GM12878 (cell line): ENCODE data around the gene N4BP3. TPM values are rescaled to one million over a fixed set of nuclear protein-coding genes. Genes with fewer than 3 reads are reported as not detected.

ENCODE experiments used
- ATAC-seq: fragments of 200-7000 bp; cut with Tn5 transposase; 3 replicates; pipeline ENCODE4 v1.9.1; 2020; ENCODE audit warnings: mild to moderate bottlenecking, moderate library complexity
- BruUV-seq: library from RNA; stranded (reverse); fragments of 400-500 nt; replicated peaks from 2 replicates; lab custom pipeline; 2021; lab: Mats Ljungman, UMichigan
- CTCF ChIA-PET: fragments of 300-600 bp; sonication (Branson Sonifier 250); formaldehyde crosslinking; extraction: SDS; loops from one replicate; lab custom pipeline; 2021; ENCODE audit warnings: inconsistent platforms; lab: Yijun Ruan, JAX
- POLR2A ChIA-PET: fragments of 350-600 bp; formaldehyde crosslinking; extraction: SDS; loops from one replicate; lab custom pipeline; 2021; ENCODE audit warnings: inconsistent platforms; lab: Charles Lee
- RAD21 ChIA-PET: fragments of 300-600 bp; sonication (Branson Sonifier 250); formaldehyde crosslinking; loops from one replicate; lab custom pipeline; 2023; ENCODE audit warnings: antibody characterized with exemption; ENCODE audit not compliant: unreplicated experiment; lab: Charles Lee
- SMC1A ChIA-PET: fragments of 300-600 bp; sonication (Branson Sonifier 250); formaldehyde crosslinking; loops from one replicate; lab custom pipeline; 2023; ENCODE audit not compliant: unreplicated experiment, uncharacterized antibody; lab: Charles Lee
- DNase-seq: peaks from one replicate; pipeline ENCODE4 v3.0.0-alpha.2; 2011; ENCODE audit warnings: low read depth, low spot score
- FAIRE-seq: peaks from 3 replicates; lab custom pipeline; 2011; peaks lifted over from hg19 to GRCh38; lab: Jason Lieb, UNC
- H2AFZ ChIP-seq: 2 replicates; pipeline ENCODE4 v1.6.0; 2011; ENCODE audit warnings: low read depth, low read length, control low read depth; ENCODE audit not compliant: control insufficient read depth
- H3K27ac ChIP-seq: 2 replicates; pipeline ENCODE4 v1.5.1; 2011; ENCODE audit warnings: control low read depth; ENCODE audit not compliant: control insufficient read depth, insufficient read depth
- H3K27me3 ChIP-seq, 2 experiments: replicated peaks in 1 of 2; 2 replicates each; pipeline versions ENCODE4 v1.6.0 to v1.6.1; 2011; ENCODE audit warnings: low read length in 1 of 2; ENCODE audit not compliant: control insufficient read depth in 2 of 2, insufficient read depth in 2 of 2
- H3K36me3 ChIP-seq, 2 experiments: 2 replicates each; pipeline ENCODE4 v1.5.1; 2011; ENCODE audit warnings: low read length in 1 of 2; ENCODE audit not compliant: control insufficient read depth in 2 of 2, insufficient read depth in 2 of 2
- H3K4me1 ChIP-seq: 2 replicates; pipeline ENCODE4 v1.6.1; 2011; ENCODE audit warnings: mild to moderate bottlenecking, low read length, moderate library complexity, mixed read lengths; ENCODE audit not compliant: control insufficient read depth, insufficient read depth
- H3K4me2 ChIP-seq: 2 replicates; pipeline ENCODE4 v1.6.0; 2011; ENCODE audit warnings: control low read depth; ENCODE audit not compliant: control insufficient read depth, insufficient read depth
- H3K4me3 ChIP-seq: fragments of 200-600 bp; sonication (generic); 2 replicates; pipeline ENCODE4 v1.5.1; 2016
- H3K79me2 ChIP-seq: 2 replicates; pipeline ENCODE4 v1.6.0; 2011; ENCODE audit warnings: low read length; ENCODE audit not compliant: control insufficient read depth, insufficient read depth
- H3K9ac ChIP-seq: 2 replicates; pipeline ENCODE4 v1.8.0; 2011; ENCODE audit warnings: low read length, control low read depth, mixed read lengths; ENCODE audit not compliant: control insufficient read depth, insufficient read depth
- H3K9me3 ChIP-seq: replicated peaks from 3 replicates; pipeline ENCODE4 v1.5.1; 2011; ENCODE audit warnings: mild to moderate bottlenecking, low read length; ENCODE audit not compliant: control insufficient read depth, insufficient read depth
- H4K20me1 ChIP-seq: 2 replicates; pipeline ENCODE4 v1.6.0; 2011; ENCODE audit not compliant: control insufficient read depth, insufficient read depth
- MTA3 ChIP-seq: IDR thresholded peaks from 2 replicates; pipeline ENCODE4 v1.6.1; 2012; ENCODE audit warnings: low read length, inconsistent platforms, borderline replicate concordance
- POLR2A ChIP-seq: IDR thresholded peaks from 2 replicates; pipeline ENCODE4 v1.6.1; 2011; ENCODE audit warnings: low read depth, mild to moderate bottlenecking, low read length
- WGBS: methylation state at CpG from one replicate; pipeline ENCODE4 v1.1.6; 2016; ENCODE audit warnings: low lambda C conversion rate; ENCODE audit not compliant: insufficient replicate concordance, insufficient coverage; ENCODE audit errors: missing lambda C conversion rate; 5-methylcytosine and 5-hydroxymethylcytosine counted together
- in situ Hi-C: fragments of 300-500 bp; cut with MboI; formaldehyde crosslinking; loops from 9 replicates; pipeline ENCODE4 v1.14.3; 2018; ENCODE audit warnings: mixed read lengths
- intact Hi-C: fragments of 100-400 bp; cut with micrococcal nuclease; formaldehyde crosslinking; loops from one replicate; pipeline ENCODE4 v1.14.2; 2022; ENCODE audit not compliant: unreplicated experiment
- polyA plus RNA-seq, 11 experiments: library from polyadenylated mRNA; depleted of rRNA in 4 of 11; unstranded in 6 of 11; stranded (reverse) in 5 of 11; fragments of >200 nt; fragmentation: Nextera tagmentation in 4 of 11; fragmentation: Illumina TruSeq in 1 of 11; extraction: Ambion mirVana in 4 of 11; extraction: Trizol in 1 of 11; gene quantifications; 1 replicate in 1 of 11; 2 replicates in 10 of 11; pipeline versions ENCODE4 v1.2.1 to v1.2.3, GENCODE V29; 2011 to 2016; ENCODE audit warnings: inconsistent platforms in 2 of 11, missing spikeins in 2 of 11, low read depth in 1 of 11
- total RNA-seq, 4 experiments: library from RNA; depleted of rRNA in 3 of 4; stranded (reverse); fragments of >200 nt in 3 of 4; fragmentation: Illumina TruSeq in 1 of 4; extraction: Trizol in 1 of 4; gene quantifications; 2 replicates each; pipeline versions ENCODE4 v1.2.1 to v1.2.3, GENCODE V29; 2013 to 2021
- TF ChIP-seq, protein P1 (sequence below): fragments of 450-650 bp; IDR thresholded peaks from 2 replicates; pipeline ENCODE4 v1.6.1; 2018; ENCODE audit warnings: mild to moderate bottlenecking, low read depth, moderate library complexity; ENCODE audit not compliant: partially characterized antibody

Gene N4BP3
- total and polyA plus RNA-seq, 10 of the 15 experiments (the other 5 are each of a cell fraction or from before 2014, with no cell fraction given) = 0.06 to 13.0 (median 4.3) TPM

DNA sequence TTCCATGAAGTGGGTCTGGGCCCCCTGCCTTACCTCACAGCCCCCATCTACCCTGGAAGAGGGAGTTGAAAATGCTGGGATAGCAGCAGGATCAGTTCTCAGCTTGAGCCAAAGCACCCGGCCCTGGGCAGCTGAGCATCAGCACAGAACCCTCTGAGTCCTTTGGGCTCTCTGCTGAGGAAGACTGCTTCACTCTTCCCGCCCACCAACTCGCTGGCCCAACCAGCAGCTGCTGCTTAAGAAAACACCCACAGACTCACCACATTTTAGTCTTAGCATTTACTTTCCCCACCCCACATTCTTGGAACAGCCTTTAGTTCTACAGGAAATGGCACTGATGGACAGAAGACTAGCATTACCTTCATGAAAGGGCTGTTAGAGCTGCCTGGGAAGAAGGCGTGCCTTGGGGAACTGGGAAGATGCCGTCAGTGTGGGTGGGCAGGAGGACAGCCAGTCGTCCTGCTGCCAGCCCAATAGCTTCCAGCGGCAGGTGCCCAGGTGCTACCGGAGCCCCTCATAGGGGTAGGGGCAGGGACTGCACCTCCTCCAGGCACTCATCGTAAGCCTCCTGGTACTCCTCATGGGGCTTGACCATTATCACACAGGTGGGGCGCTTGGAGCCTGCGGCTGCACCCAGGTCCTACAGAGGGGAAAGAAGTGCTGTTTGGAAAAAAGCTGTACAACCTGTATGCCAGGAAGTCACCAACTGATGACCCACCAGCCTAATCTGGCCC, 36.0 kb downstream of the N4BP3 start:
- Histone ChIP-seq H3K27ac (no peak overlapping the region), H2AFZ (no peak overlapping the region), H3K36me3 (peaks cover 31 to 34% of the 10 kb centered on the region in 2 experiments), H4K20me1 (no peaks in the 10 kb centered on the region), H3K9me3 (no peaks in the 10 kb centered on the region), H3K9ac (no peak overlapping the region), H3K4me3 (no peak overlapping the region), H3K4me2 (no peak overlapping the region), H3K79me2 (peaks cover 15% of the 10 kb centered on the region), H3K4me1 (peaks cover 18% of the 10 kb centered on the region), H3K27me3 (no peaks in the 10 kb centered on the region)
- RAD21 ChIA-PET = interaction anchor here (1.3 to 1.6 kb wide), 2 partner anchors 28 to 74 kb away, joined by 4 read pairs; no protein-coding TSS in a partner anchor
- SMC1A ChIA-PET = interaction anchor here (2.1 to 2.3 kb wide), 2 partner anchors 18 to 74 kb away, joined by 7 to 14 read pairs; partner anchors contain the start of gene RMND5B
- BruUV-seq = no TSS peak
- DNase-seq = no peak
- POLR2A ChIA-PET = interaction anchor here (1.0 kb wide), 2 partner anchors 14 to 19 kb away, joined by 3 read pairs; no protein-coding TSS in a partner anchor
- FAIRE-seq = no peak
- no peak for ATAC-seq
- TF ChIP-seq MTA3 (no peak), POLR2A (0 out of 2 replicates have a peak, but pooled peaks have one; percentile 45)
- WGBS = 88% methylated on average over 11 of the region's 11 CpGs
- CTCF ChIA-PET = interaction anchor here (0.9 to 13.8 kb wide), 3 partner anchors 28 to 78 kb away, joined by 4 to 183 read pairs (median 8); no protein-coding TSS in a partner anchor
- in situ Hi-C loops (loop anchor here (5.0 kb wide), 1 partner anchor 72 kb away; no protein-coding TSS in a partner anchor), intact Hi-C loops (no loop called here)

GRCh38 chr5:178150977-178151734, 37.8 kb downstream of the N4BP3 start:
- POLR2A ChIA-PET = interaction anchor here (0.6 to 1.2 kb wide), 3 partner anchors 13 to 1512 kb away, joined by 3 to 6 read pairs (median 3); no protein-coding TSS in a partner anchor
- in situ Hi-C loops = no loop called here
- no TSS peak for BruUV-seq
- Histone ChIP-seq H3K9ac (no peak overlapping the region), H3K79me2 (peaks cover 15% of the 10 kb centered on the region), H3K4me3 (no peak overlapping the region), H3K36me3 (peaks cover 28 to 29% of the 10 kb centered on the region in 2 experiments), H3K27ac (no peak overlapping the region), H3K4me2 (no peak overlapping the region), H3K9me3 (no peaks in the 10 kb centered on the region), H3K27me3 (no peaks in the 10 kb centered on the region), H4K20me1 (no peaks in the 10 kb centered on the region), H2AFZ (no peak overlapping the region), H3K4me1 (peaks cover 12% of the 10 kb centered on the region)
- SMC1A ChIA-PET = interaction anchor here (1.3 to 2.3 kb wide), 2 partner anchors 28 to 76 kb away, joined by 3 to 14 read pairs; no protein-coding TSS in a partner anchor
- 0 out of 2 replicates have a peak, but pooled peaks have one; percentile 18 for TF ChIP-seq MTA3
- TF ChIP-seq, protein P1, sequence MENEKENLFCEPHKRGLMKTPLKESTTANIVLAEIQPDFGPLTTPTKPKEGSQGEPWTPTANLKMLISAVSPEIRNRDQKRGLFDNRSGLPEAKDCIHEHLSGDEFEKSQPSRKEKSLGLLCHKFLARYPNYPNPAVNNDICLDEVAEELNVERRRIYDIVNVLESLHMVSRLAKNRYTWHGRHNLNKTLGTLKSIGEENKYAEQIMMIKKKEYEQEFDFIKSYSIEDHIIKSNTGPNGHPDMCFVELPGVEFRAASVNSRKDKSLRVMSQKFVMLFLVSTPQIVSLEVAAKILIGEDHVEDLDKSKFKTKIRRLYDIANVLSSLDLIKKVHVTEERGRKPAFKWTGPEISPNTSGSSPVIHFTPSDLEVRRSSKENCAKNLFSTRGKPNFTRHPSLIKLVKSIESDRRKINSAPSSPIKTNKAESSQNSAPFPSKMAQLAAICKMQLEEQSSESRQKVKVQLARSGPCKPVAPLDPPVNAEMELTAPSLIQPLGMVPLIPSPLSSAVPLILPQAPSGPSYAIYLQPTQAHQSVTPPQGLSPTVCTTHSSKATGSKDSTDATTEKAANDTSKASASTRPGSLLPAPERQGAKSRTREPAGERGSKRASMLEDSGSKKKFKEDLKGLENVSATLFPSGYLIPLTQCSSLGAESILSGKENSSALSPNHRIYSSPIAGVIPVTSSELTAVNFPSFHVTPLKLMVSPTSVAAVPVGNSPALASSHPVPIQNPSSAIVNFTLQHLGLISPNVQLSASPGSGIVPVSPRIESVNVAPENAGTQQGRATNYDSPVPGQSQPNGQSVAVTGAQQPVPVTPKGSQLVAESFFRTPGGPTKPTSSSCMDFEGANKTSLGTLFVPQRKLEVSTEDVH = no peak
- CTCF ChIA-PET = interaction anchor here (1.1 to 13.8 kb wide), 2 partner anchors 30 to 75 kb away, joined by 4 to 183 read pairs; no protein-coding TSS in a partner anchor
- no peak for FAIRE-seq
- intact Hi-C loops = no loop called here
- ATAC-seq = no peak
- no peak for DNase-seq
- WGBS = 75% methylated on average over 11 of the region's 11 CpGs
- RAD21 ChIA-PET = no interaction called here
